GM12873 (cell line): ENCODE results near the gene VWA5B1.

Experiments
- CTCF ChIP-seq: IDR thresholded peaks from 2 replicates; pipeline ENCODE4 v1.5.1; 2012; ENCODE audit warnings: low read depth, mild to moderate bottlenecking, moderate library complexity, low read length, control low read depth; ENCODE audit not compliant: insufficient read depth; ENCODE audit errors: missing control alignments

VWA5B1 gene

DNA sequence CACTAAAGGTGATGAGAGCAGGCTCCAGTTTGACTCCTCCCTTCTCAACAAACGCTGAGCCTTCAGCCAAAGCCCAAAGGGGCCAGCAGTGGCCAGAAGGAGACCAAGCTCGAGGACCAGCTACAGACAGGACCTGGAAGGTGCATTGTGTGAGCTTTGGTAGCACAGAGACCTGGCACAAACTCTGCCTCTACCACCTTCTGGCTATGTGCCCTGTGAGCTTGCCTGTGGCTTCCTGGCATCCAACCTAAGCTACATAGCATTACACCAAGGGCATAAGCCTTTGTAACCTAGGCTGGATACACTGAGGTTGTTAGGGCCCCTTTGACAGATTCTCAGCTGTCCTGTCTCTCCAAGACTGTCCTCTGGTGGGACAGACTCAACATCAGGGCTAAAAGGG lies 6.6 kb upstream of the VWA5B1 start:
- no peak for TF ChIP-seq CTCF

DNA sequence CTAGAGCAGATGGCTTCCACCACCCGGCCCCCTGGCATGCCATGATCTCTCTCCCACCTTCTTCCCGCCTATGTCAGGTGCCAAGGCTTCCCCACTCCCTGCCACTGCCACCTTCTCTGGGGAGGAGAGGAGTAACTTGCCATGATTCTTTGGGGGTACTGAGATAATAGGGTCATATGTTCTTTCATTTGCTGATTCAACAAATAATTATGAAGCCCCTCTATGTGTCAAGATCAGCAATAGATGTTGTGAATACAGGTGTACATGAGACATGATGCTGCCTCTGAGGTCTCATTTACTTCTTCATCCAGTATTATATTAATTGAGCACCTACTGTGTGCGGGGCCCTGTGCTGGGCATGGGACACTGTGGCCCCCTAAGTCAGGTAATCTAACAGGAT lies 6.0 kb upstream of the VWA5B1 start:
- no peak for TF ChIP-seq CTCF

DNA sequence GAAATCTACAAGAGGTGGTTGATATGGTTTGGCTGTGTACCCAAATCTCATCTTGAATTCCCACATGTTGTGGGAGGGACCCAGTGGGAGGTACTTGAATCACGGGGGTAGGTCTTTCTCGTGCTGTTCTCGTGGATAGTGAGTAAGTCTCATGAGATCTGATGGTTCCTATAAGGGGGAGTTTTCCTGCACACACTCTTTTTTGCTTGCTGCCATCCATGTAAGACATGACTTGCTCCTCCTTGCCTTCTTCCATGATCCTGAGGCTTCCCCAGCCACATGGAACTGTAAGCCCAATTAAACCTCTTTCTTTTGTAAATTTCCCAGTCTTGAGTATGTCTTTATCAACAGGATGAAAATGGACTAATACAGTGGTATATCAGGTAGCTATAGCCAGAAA lies 5.2 kb upstream of the VWA5B1 start:
- TF ChIP-seq CTCF = no peak

DNA sequence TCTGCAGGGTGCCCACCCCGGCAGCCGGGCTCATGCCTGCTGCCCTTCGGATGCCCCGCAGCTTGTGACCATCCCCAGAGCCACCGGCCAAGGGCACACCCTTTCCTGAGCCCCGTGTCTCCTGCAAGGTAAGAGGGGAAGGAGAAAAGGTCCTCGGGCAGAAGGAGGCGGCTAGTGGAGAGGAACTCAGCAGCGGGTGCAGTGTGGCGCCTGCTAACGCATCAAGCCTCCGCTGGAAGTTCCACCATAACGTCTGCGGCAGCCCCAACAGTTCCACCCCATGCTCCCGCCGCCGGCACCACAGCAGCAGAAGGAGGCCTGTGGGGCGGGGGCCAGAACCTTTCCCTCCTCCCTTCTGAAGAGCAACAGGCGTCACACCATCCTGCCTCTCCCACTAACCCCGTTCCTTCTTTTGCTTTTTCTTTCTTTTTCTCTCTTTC lies 990 bp downstream of the VWA5B1 start:
- TF ChIP-seq CTCF = no peak

- no peak for TF ChIP-seq CTCF
These were observed 8.0 kb downstream of the VWA5B1 start for GRCh38 chr1:20298626-20299025.

- TF ChIP-seq CTCF = no peak
These were observed 10.9 kb downstream of the VWA5B1 start for GRCh38 chr1:20301463-20302107.

DNA sequence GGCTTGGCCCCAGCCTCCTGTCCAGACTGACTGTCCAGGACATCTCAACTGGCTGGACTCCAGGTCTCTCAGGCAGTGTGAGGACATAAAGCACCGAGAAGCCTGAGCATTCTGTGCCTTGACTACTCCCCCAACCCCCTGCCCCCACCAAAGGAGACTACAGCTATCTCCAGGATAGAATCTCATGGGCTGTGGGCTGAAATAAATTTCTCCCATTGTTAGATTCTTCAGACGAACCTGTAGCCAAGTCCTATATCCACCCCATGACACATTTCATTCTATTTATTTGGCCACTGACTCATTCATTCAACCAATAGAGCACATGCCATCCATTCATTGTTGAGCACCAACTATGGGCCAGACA lies 11.4 kb downstream of the VWA5B1 start:
- TF ChIP-seq CTCF = no peak
